ENCODE measurements around the gene IFT57. TPM values are rescaled to one million over a fixed set of nuclear protein-coding genes. Genes with fewer than 3 reads are reported as not detected.

Gene IFT57
- polyA plus RNA-seq, 1 donor from 2014 or later = 70.7 TPM

DNA sequence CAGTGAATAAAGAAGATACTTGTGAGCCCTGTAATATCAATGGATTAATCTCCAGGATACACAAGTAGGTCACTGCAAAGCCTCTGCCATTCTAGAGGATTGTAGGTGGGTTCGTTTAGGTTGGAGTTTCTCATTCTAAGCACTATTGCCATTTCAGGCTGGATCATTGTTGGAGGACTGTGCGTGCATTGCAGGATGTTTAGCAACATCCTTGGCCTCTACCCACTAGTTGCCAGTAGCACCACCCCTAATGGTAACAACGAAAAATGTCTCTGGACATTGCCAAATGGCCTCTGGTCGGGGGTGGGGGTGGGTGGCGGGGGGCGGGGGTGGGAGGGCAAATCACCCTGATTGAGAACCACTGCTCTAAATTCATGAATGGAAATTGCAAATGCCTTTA, 4.9 kb upstream of the IFT57 start:
- Histone ChIP-seq H3K9me2 (ENCODE audit: insufficient read depth, low read length) (no peaks in the 10 kb centered on the region), H3K79me2 (replicated peaks; ENCODE audit: insufficient read depth, low read length) (no peaks in the 10 kb centered on the region), H3F3A (ENCODE audit: insufficient read depth, low read length, poor library complexity, severe bottlenecking) (no peaks in the 10 kb centered on the region), H3K36me3 (ENCODE audit: insufficient read depth, low read length) (no peaks in the 10 kb centered on the region), H2AFZ (ENCODE audit: low read depth, low read length) (no peak overlapping the region), H3K9ac (ENCODE audit: low read length) (no peak overlapping the region), H3K4me3 (ENCODE audit: low read length) (no peak overlapping the region), H3K4me2 (ENCODE audit: low read length) (no peak overlapping the region), H4K20me1 (ENCODE audit: insufficient read depth) (no peaks in the 10 kb centered on the region), H3K27me3 (ENCODE audit: insufficient read depth, low read depth, low read length) (no peaks in the 10 kb centered on the region), H3K9me3 (ENCODE audit: low read length) (no peaks in the 10 kb centered on the region), H3K27ac (ENCODE audit: low read length) (no peak overlapping the region)
- TF ChIP-seq CTCF (IDR thresholded peaks at IDR 0.05; ENCODE audit: poor library complexity, severe bottlenecking) = no peak
- TF ChIP-seq MXI1 (conservative IDR thresholded peaks at IDR 0.05; ENCODE audit: poor library complexity, severe bottlenecking) = no peak
- TF ChIP-seq EZH2 (IDR thresholded peaks at IDR 0.05; ENCODE audit: borderline replicate concordance, insufficient read depth, low read length, poor library complexity, severe bottlenecking) = no peak
- no peak for TF ChIP-seq TAF1 (IDR thresholded peaks at IDR 0.05; ENCODE audit: low read depth)

DNA sequence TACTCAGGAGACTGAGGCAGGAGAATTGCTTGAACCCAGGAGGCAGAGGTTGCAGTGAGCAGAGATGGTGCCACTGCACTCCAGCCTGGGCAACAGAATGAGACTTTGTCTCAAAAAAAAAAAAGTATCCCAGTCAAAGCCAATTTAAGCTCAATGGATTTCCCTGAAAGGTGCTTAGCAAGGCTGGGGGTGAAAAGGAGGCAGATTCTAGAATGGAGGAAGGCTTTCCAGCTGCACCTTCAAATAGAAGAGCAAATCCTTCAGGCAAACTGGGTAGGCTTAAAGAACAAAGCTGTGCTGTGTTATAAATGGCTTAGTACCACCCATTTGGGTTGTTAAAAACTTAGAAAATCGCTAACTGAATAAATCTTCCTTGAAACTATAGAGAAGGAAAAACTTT, 3.0 kb upstream of the IFT57 start:
- no peak overlapping the region for H3K27ac ChIP-seq (ENCODE audit: low read length)
- TF ChIP-seq TAF1 (IDR thresholded peaks at IDR 0.05; ENCODE audit: low read depth) (no peak), EP300 (conservative IDR thresholded peaks at IDR 0.05; ENCODE audit: poor library complexity, severe bottlenecking) (no peak), RAD21 (conservative IDR thresholded peaks at IDR 0.05) (no peak), EZH2 (IDR thresholded peaks at IDR 0.05; ENCODE audit: borderline replicate concordance, insufficient read depth, low read length, poor library complexity, severe bottlenecking) (no peak), MXI1 (conservative IDR thresholded peaks at IDR 0.05; ENCODE audit: poor library complexity, severe bottlenecking) (no peak), CTCF (IDR thresholded peaks at IDR 0.05; ENCODE audit: poor library complexity, severe bottlenecking) (no peak), SMC3 (conservative IDR thresholded peaks at IDR 0.05; ENCODE audit: poor library complexity) (no peak), POLR2AphosphoS5 (IDR thresholded peaks at IDR 0.05) (no peak)
- TF ChIP-seq, protein P1, sequence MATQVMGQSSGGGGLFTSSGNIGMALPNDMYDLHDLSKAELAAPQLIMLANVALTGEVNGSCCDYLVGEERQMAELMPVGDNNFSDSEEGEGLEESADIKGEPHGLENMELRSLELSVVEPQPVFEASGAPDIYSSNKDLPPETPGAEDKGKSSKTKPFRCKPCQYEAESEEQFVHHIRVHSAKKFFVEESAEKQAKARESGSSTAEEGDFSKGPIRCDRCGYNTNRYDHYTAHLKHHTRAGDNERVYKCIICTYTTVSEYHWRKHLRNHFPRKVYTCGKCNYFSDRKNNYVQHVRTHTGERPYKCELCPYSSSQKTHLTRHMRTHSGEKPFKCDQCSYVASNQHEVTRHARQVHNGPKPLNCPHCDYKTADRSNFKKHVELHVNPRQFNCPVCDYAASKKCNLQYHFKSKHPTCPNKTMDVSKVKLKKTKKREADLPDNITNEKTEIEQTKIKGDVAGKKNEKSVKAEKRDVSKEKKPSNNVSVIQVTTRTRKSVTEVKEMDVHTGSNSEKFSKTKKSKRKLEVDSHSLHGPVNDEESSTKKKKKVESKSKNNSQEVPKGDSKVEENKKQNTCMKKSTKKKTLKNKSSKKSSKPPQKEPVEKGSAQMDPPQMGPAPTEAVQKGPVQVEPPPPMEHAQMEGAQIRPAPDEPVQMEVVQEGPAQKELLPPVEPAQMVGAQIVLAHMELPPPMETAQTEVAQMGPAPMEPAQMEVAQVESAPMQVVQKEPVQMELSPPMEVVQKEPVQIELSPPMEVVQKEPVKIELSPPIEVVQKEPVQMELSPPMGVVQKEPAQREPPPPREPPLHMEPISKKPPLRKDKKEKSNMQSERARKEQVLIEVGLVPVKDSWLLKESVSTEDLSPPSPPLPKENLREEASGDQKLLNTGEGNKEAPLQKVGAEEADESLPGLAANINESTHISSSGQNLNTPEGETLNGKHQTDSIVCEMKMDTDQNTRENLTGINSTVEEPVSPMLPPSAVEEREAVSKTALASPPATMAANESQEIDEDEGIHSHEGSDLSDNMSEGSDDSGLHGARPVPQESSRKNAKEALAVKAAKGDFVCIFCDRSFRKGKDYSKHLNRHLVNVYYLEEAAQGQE (IDR thresholded peaks at IDR 0.05; ENCODE audit: borderline replicate concordance) = no peak
- H3K9me3 ChIP-seq (ENCODE audit: low read length) = no peaks in the 10 kb centered on the region
- no peaks in the 10 kb centered on the region for H3K27me3 ChIP-seq (ENCODE audit: insufficient read depth, low read depth, low read length)
- H4K20me1 ChIP-seq (ENCODE audit: insufficient read depth) = no peaks in the 10 kb centered on the region
- H3F3A ChIP-seq (ENCODE audit: insufficient read depth, low read length, poor library complexity, severe bottlenecking) = no peaks in the 10 kb centered on the region
- H3K79me2 ChIP-seq (replicated peaks; ENCODE audit: insufficient read depth, low read length) = peaks cover 19% of the 10 kb centered on the region
- H3K4me2 ChIP-seq (ENCODE audit: low read length) = no peak overlapping the region
- H3K9me2 ChIP-seq (ENCODE audit: insufficient read depth, low read length) = no peaks in the 10 kb centered on the region
- no peak overlapping the region for H3K9ac ChIP-seq (ENCODE audit: low read length)
- no peaks in the 10 kb centered on the region for H3K36me3 ChIP-seq (ENCODE audit: insufficient read depth, low read length)
- H3K4me3 ChIP-seq (ENCODE audit: low read length) = no peak overlapping the region
- no peak overlapping the region for H2AFZ ChIP-seq (ENCODE audit: low read depth, low read length)

Data from neural cell (in vitro differentiated cells).